ENCODE results near the gene CTF1. TPM values are rescaled to one million over a fixed set of nuclear protein-coding genes. Genes with fewer than 3 reads are reported as not detected.
A peak's percentile ranks its signal among the peaks of the same experiment; 100 is the strongest.
"Not testable (repeated sequence)": the region's sequence is repeated elsewhere in the genome, so short reads cannot be mapped to it uniquely, and the experiment has no call there.

The CTF1 gene
- total RNA-seq, 1 experiment from 2014 or later = 1.1 TPM

GRCh38 chr16:30891043-30891823 is 5.2 kb upstream of the CTF1 start:
- H3K9ac ChIP-seq (ENCODE audit: low read length); H3K9me2 ChIP-seq (replicated peaks; ENCODE audit: insufficient read depth, low read length); H3K27me3 ChIP-seq (ENCODE audit: low read length); H3K36me3 ChIP-seq (ENCODE audit: insufficient read depth, low read length); H2AFZ ChIP-seq (ENCODE audit: low read length); H3K27ac ChIP-seq (ENCODE audit: low read length); DNase-seq; H3K4me2 ChIP-seq (ENCODE audit: low read depth, low read length, poor library complexity, severe bottlenecking); H3K4me3 ChIP-seq (ENCODE audit: low read length); H3K9me3 ChIP-seq (ENCODE audit: low read length); H4K20me1 ChIP-seq (ENCODE audit: insufficient read depth, low read depth, low read length): not testable (repeated sequence)
- H3K4me1 ChIP-seq (ENCODE audit: low read length) = peaks cover 33% of the 10 kb centered on the region
- peaks cover 12% of the 10 kb centered on the region for H3K79me2 ChIP-seq (ENCODE audit: low read length)

- peak overlapping the region; percentile 65 for H3K27ac ChIP-seq (ENCODE audit: low read length)
- peaks cover 12% of the 10 kb centered on the region for H3K79me2 ChIP-seq (ENCODE audit: low read length)
- no peak for DNase-seq
- no peaks in the 10 kb centered on the region for H3K9me2 ChIP-seq (replicated peaks; ENCODE audit: insufficient read depth, low read length)
- no peaks in the 10 kb centered on the region for H3K27me3 ChIP-seq (ENCODE audit: low read length)
- no peaks in the 10 kb centered on the region for H3K9me3 ChIP-seq (ENCODE audit: low read length)
- H2AFZ ChIP-seq (ENCODE audit: low read length) = no peak overlapping the region
- H3K4me2 ChIP-seq (ENCODE audit: low read depth, low read length, poor library complexity, severe bottlenecking) = peak overlapping the region; percentile 75
- peak overlapping the region; percentile 94 for H3K9ac ChIP-seq (ENCODE audit: low read length)
- H3K36me3 ChIP-seq (ENCODE audit: insufficient read depth, low read length) = no peaks in the 10 kb centered on the region
- H3K4me3 ChIP-seq (ENCODE audit: low read length) = peak overlapping the region; percentile 77
- no peaks in the 10 kb centered on the region for H4K20me1 ChIP-seq (ENCODE audit: insufficient read depth, low read depth, low read length)
- H3K4me1 ChIP-seq (ENCODE audit: low read length) = peaks cover 47% of the 10 kb centered on the region
These were observed 3.6 kb upstream of the CTF1 start for GRCh38 chr16:30892670-30893416.

- H3K4me3 ChIP-seq (ENCODE audit: low read length) = peak overlapping the region; percentile 77
- H3K36me3 ChIP-seq (ENCODE audit: insufficient read depth, low read length) = no peaks in the 10 kb centered on the region
- peak overlapping the region; percentile 65 for H3K27ac ChIP-seq (ENCODE audit: low read length)
- no peak overlapping the region for H2AFZ ChIP-seq (ENCODE audit: low read length)
- peaks cover 12% of the 10 kb centered on the region for H3K79me2 ChIP-seq (ENCODE audit: low read length)
- DNase-seq = peak; percentile 85
- no peaks in the 10 kb centered on the region for H3K9me3 ChIP-seq (ENCODE audit: low read length)
- H3K9ac ChIP-seq (ENCODE audit: low read length) = peak overlapping the region; percentile 94
- no peaks in the 10 kb centered on the region for H3K9me2 ChIP-seq (replicated peaks; ENCODE audit: insufficient read depth, low read length)
- no peaks in the 10 kb centered on the region for H4K20me1 ChIP-seq (ENCODE audit: insufficient read depth, low read depth, low read length)
- H3K4me1 ChIP-seq (ENCODE audit: low read length) = peaks cover 47% of the 10 kb centered on the region
- H3K27me3 ChIP-seq (ENCODE audit: low read length) = no peaks in the 10 kb centered on the region
- peak overlapping the region; percentile 75 for H3K4me2 ChIP-seq (ENCODE audit: low read depth, low read length, poor library complexity, severe bottlenecking)
These were observed 3.0 kb upstream of the CTF1 start for GRCh38 chr16:30893417-30893743.

- peaks cover 12% of the 10 kb centered on the region for H3K79me2 ChIP-seq (ENCODE audit: low read length)
- no peaks in the 10 kb centered on the region for H3K36me3 ChIP-seq (ENCODE audit: insufficient read depth, low read length)
- H4K20me1 ChIP-seq (ENCODE audit: insufficient read depth, low read depth, low read length) = no peaks in the 10 kb centered on the region
- H3K4me3 ChIP-seq (ENCODE audit: low read length) = peak within 1 kb of the TSS; percentile 77
- peak within 1 kb of the TSS; percentile 94 for H3K9ac ChIP-seq (ENCODE audit: low read length)
- DNase-seq = peak; percentile 96
- H3K27me3 ChIP-seq (ENCODE audit: low read length) = no peaks in the 10 kb centered on the region
- H3K9me2 ChIP-seq (replicated peaks; ENCODE audit: insufficient read depth, low read length) = no peaks in the 10 kb centered on the region
- H3K9me3 ChIP-seq (ENCODE audit: low read length) = no peaks in the 10 kb centered on the region
- peaks cover 47% of the 10 kb centered on the region for H3K4me1 ChIP-seq (ENCODE audit: low read length)
- peak within 1 kb of the TSS; percentile 75 for H3K4me2 ChIP-seq (ENCODE audit: low read depth, low read length, poor library complexity, severe bottlenecking)
- H2AFZ ChIP-seq (ENCODE audit: low read length) = peak within 1 kb of the TSS; percentile 22; the same call in 1 of the 2 replicates
- peak within 1 kb of the TSS; percentile 71 for H3K27ac ChIP-seq (ENCODE audit: low read length)
These were observed 2.5 kb upstream of the CTF1 start, which contains the start of gene BCL7C for GRCh38 chr16:30893744-30894539. Gene BCL7C, minus strand, starts transcription at chr16:30894077. Its CDS starts 133 bp downstream, at chr16:30893944.

- H3K9ac ChIP-seq (ENCODE audit: low read length) = peak overlapping the region; percentile 66
- peak; percentile 48 for DNase-seq
- H3K4me2 ChIP-seq (ENCODE audit: low read depth, low read length, poor library complexity, severe bottlenecking) = peak overlapping the region; percentile 68
- peak overlapping the region; percentile 71 for H3K27ac ChIP-seq (ENCODE audit: low read length)
- H3K27me3 ChIP-seq (ENCODE audit: low read length) = no peaks in the 10 kb centered on the region
- H2AFZ ChIP-seq (ENCODE audit: low read length) = peak overlapping the region; percentile 22; the same call in 1 of the 2 replicates
- no peaks in the 10 kb centered on the region for H4K20me1 ChIP-seq (ENCODE audit: insufficient read depth, low read depth, low read length)
- H3K79me2 ChIP-seq (ENCODE audit: low read length) = peaks cover 12% of the 10 kb centered on the region
- H3K4me1 ChIP-seq (ENCODE audit: low read length) = peaks cover 47% of the 10 kb centered on the region
- H3K36me3 ChIP-seq (ENCODE audit: insufficient read depth, low read length) = no peaks in the 10 kb centered on the region
- no peaks in the 10 kb centered on the region for H3K9me2 ChIP-seq (replicated peaks; ENCODE audit: insufficient read depth, low read length)
- H3K9me3 ChIP-seq (ENCODE audit: low read length) = no peaks in the 10 kb centered on the region
- peak overlapping the region; percentile 60 for H3K4me3 ChIP-seq (ENCODE audit: low read length)
These were observed 1.7 kb upstream of the CTF1 start for GRCh38 chr16:30894540-30895368.

- H2AFZ ChIP-seq (ENCODE audit: low read length) = peak overlapping the region; percentile 82; the same call in 1 of the 2 replicates
- no peaks in the 10 kb centered on the region for H3K9me3 ChIP-seq (ENCODE audit: low read length)
These were observed 670 bp upstream of the CTF1 start for GRCh38 chr16:30895627-30896260.

More at GRCh38 chr16:30895627-30896260, 670 bp upstream of the CTF1 start:
- Histone ChIP-seq H3K27ac (ENCODE audit: low read length) (peak overlapping the region; percentile 83; the same call in 1 of the 2 replicates), H3K9me2 (replicated peaks; ENCODE audit: insufficient read depth, low read length) (no peaks in the 10 kb centered on the region), H3K4me2 (ENCODE audit: low read depth, low read length, poor library complexity, severe bottlenecking) (peak overlapping the region; percentile 83), H3K4me1 (ENCODE audit: low read length) (peaks cover 47% of the 10 kb centered on the region), H3K27me3 (ENCODE audit: low read length) (no peaks in the 10 kb centered on the region), H3K9ac (ENCODE audit: low read length) (peak overlapping the region; percentile 73), H3K36me3 (ENCODE audit: insufficient read depth, low read length) (no peaks in the 10 kb centered on the region), H3K79me2 (ENCODE audit: low read length) (peaks cover 12% of the 10 kb centered on the region), H4K20me1 (ENCODE audit: insufficient read depth, low read depth, low read length) (no peaks in the 10 kb centered on the region), H3K4me3 (ENCODE audit: low read length) (peak overlapping the region; percentile 72; the same call in 1 of the 2 replicates)
- peak; percentile 56 for DNase-seq

All from Karpas-422 (cell line).